CD14-positive monocyte (primary cell): ENCODE measurements around the gene DHRS3. TPM values are rescaled to one million over a fixed set of nuclear protein-coding genes. Genes with fewer than 3 reads are reported as not detected.

ENCODE experiments used
- DNase-seq, 3 donors: peaks; one replicate each; pipeline ENCODE4 v3.0.0-alpha.2; 2011 to 2022
- H2AFZ ChIP-seq: 2 replicates; pipeline ENCODE4 v1.6.0; 2012; ENCODE audit warnings: mild to moderate bottlenecking, low read depth, low read length, inconsistent platforms; ENCODE audit not compliant: insufficient read depth, poor library complexity, severe bottlenecking
- H3K27ac ChIP-seq, 2 donors: 1 replicate in 1 of 2; 2 replicates in 1 of 2; pipeline ENCODE4 v1.5.1; 2012 to 2013; ENCODE audit warnings: low read length in 2 of 2, control low read depth in 1 of 2, inconsistent platforms in 1 of 2, low read depth in 1 of 2, mild to moderate bottlenecking in 1 of 2
- H3K27me3 ChIP-seq, 2 donors: one replicate each; pipeline versions ENCODE4 v1.6.0 to v1.6.1; 2011 to 2013; ENCODE audit warnings: low read length in 2 of 2; ENCODE audit not compliant: control insufficient read depth in 2 of 2, insufficient read depth in 2 of 2
- H3K36me3 ChIP-seq, 2 donors: replicated peaks in 1 of 2; 1 replicate in 1 of 2; 2 replicates in 1 of 2; pipeline versions ENCODE4 v1.5.1 to v1.6.1; 2012 to 2013; ENCODE audit warnings: low read length in 2 of 2, control low read depth in 1 of 2, inconsistent platforms in 1 of 2, mild to moderate bottlenecking in 1 of 2; ENCODE audit not compliant: insufficient read depth in 2 of 2, control insufficient read depth in 1 of 2
- H3K4me1 ChIP-seq, 2 donors: 1 replicate in 1 of 2; 2 replicates in 1 of 2; pipeline versions ENCODE4 v1.5.1 to v1.6.1; 2012 to 2013; ENCODE audit warnings: low read length in 2 of 2, control low read depth in 1 of 2, inconsistent platforms in 1 of 2, mild to moderate bottlenecking in 1 of 2, moderate library complexity in 1 of 2; ENCODE audit not compliant: insufficient read depth in 2 of 2, control insufficient read depth in 1 of 2
- H3K4me2 ChIP-seq: replicated peaks from 2 replicates; pipeline ENCODE3; 2012; ENCODE audit warnings: low read length, moderate library complexity, mild to moderate bottlenecking; ENCODE audit not compliant: poor library complexity, severe bottlenecking; ENCODE audit errors: extremely low read depth
- H3K4me3 ChIP-seq, 3 experiments: fragments of 200-600 bp in 1 of 3; sonication (generic) in 1 of 3; replicated peaks in 1 of 3; 1 replicate in 2 of 3; 2 replicates in 1 of 3; pipeline ENCODE4 v1.5.1; 2011 to 2013; ENCODE audit warnings: low read length in 3 of 3, mild to moderate bottlenecking in 3 of 3, control low read depth in 2 of 3, low read depth in 2 of 3, inconsistent platforms in 1 of 3, moderate library complexity in 1 of 3
- H3K79me2 ChIP-seq: 2 replicates; pipeline ENCODE4 v1.6.0; 2012; ENCODE audit warnings: mild to moderate bottlenecking, control low read depth, inconsistent platforms, low read length, moderate library complexity; ENCODE audit not compliant: insufficient read depth
- H3K9ac ChIP-seq: 2 replicates; pipeline ENCODE4 v1.6.0; 2017; ENCODE audit warnings: low read length, mild to moderate bottlenecking; ENCODE audit not compliant: insufficient read depth, poor library complexity, severe bottlenecking
- H3K9me3 ChIP-seq, 2 donors: replicated peaks in 1 of 2; 1 replicate in 1 of 2; 2 replicates in 1 of 2; pipeline versions ENCODE4 v1.5.1 to v1.6.1; 2012 to 2013; ENCODE audit warnings: low read length in 2 of 2, control low read depth in 1 of 2; ENCODE audit not compliant: control insufficient read depth in 1 of 2, insufficient read depth in 1 of 2
- H4K20me1 ChIP-seq: 2 replicates; pipeline ENCODE4 v1.6.0; 2012; ENCODE audit warnings: mild to moderate bottlenecking, low read length, control low read depth, moderate library complexity; ENCODE audit not compliant: insufficient read depth
- H3K27ac Mint-ChIP-seq, 7 donors: one replicate each; pipeline ENCODE4 v1.8.0; 2020; ENCODE audit warnings: mild to moderate bottlenecking in 7 of 7, mixed read lengths in 7 of 7, moderate library complexity in 6 of 7, inconsistent platforms in 2 of 7
- H3K27me3 Mint-ChIP-seq, 3 donors: one replicate each; pipeline ENCODE4 v1.8.0; 2021 to 2022; ENCODE audit warnings: low read depth in 3 of 3, mild to moderate bottlenecking in 3 of 3, mixed read lengths in 3 of 3, moderate library complexity in 3 of 3, inconsistent platforms in 1 of 3
- H3K36me3 Mint-ChIP-seq, 2 donors: one replicate each; pipeline ENCODE4 v1.8.0; 2020; ENCODE audit warnings: mixed read lengths in 2 of 2, inconsistent platforms in 1 of 2, mild to moderate bottlenecking in 1 of 2
- H3K4me1 Mint-ChIP-seq: one replicate; pipeline ENCODE4 v1.8.0; 2020; ENCODE audit warnings: mild to moderate bottlenecking, mixed read lengths
- H3K4me3 Mint-ChIP-seq, 2 donors: one replicate each; pipeline ENCODE4 v1.8.0; 2020; ENCODE audit warnings: mild to moderate bottlenecking in 2 of 2, mixed read lengths in 2 of 2, moderate library complexity in 1 of 2
- H3K9me3 Mint-ChIP-seq, 7 donors: one replicate each; pipeline ENCODE4 v1.8.0; 2020 to 2022; ENCODE audit warnings: mixed read lengths in 7 of 7, mild to moderate bottlenecking in 6 of 7, moderate library complexity in 6 of 7, inconsistent platforms in 2 of 7
- WGBS: methylation state at CpG from one replicate; pipeline ENCODE4 v1.1.5; 2013; ENCODE audit warnings: missing lambda C conversion rate; ENCODE audit not compliant: insufficient coverage; 5-methylcytosine and 5-hydroxymethylcytosine counted together
- intact Hi-C, 2 donors: fragments of 100-400 bp; cut with micrococcal nuclease; formaldehyde crosslinking; loops; one replicate each; pipeline versions ENCODE4 v1.15.0 to v1.15.1; 2023
- polyA plus RNA-seq, 3 donors: library from polyadenylated mRNA; depleted of rRNA in 1 of 3; unstranded in 2 of 3; stranded (reverse) in 1 of 3; fragments of 300-500 nt in 2 of 3; fragments of >200 nt in 1 of 3; fragmentation: Illumina TruSeq in 2 of 3; gene quantifications; 1 replicate in 2 of 3; 2 replicates in 1 of 3; pipeline ENCODE4 v1.2.3, GENCODE V29; 2012 to 2021
- TF ChIP-seq, protein P1 (sequence below): fragments of 200-600 bp; IDR thresholded peaks from one replicate; pipeline ENCODE4 v1.8.0; 2022; ENCODE audit warnings: antibody characterized with exemption, mild to moderate bottlenecking

DHRS3 gene
- polyA plus RNA-seq, 3 donors = 0.23 to 0.59 (median 0.29) TPM

GRCh38 chr1:12618661-12618964 lies 603 bp upstream of the DHRS3 start:
- H4K20me1 ChIP-seq = no peaks in the 10 kb centered on the region
- peak overlapping the region in 6 of 7 donors; percentile 32 to 88 (median 80) for H3K27ac Mint-ChIP-seq
- no peaks in the 10 kb centered on the region for H3K36me3 ChIP-seq
- H3K27ac ChIP-seq = peak overlapping the region in 1 of 2 donors; percentile 25
- peaks cover 59% of the 10 kb centered on the region for H3K4me1 Mint-ChIP-seq
- WGBS = 0% methylated on average over 3 of the region's 6 CpGs
- peaks cover 67 to 70% of the 10 kb centered on the region in 2 donors for H3K4me1 ChIP-seq
- peak overlapping the region; percentile 96 to 98 for H3K4me3 Mint-ChIP-seq
- intact Hi-C loops = loop anchor here (2.0 kb wide), 2 partner anchors 14 to 108 kb away; no protein-coding TSS in a partner anchor
- H2AFZ ChIP-seq = peak overlapping the region; percentile 40
- H3K9me3 Mint-ChIP-seq = peaks cover 0 to 10% (median 5%) of the 10 kb centered on the region in 7 donors
- H3K27me3 ChIP-seq = peaks cover 0 to 36% of the 10 kb centered on the region in 2 donors
- H3K4me3 ChIP-seq = peak overlapping the region; percentile 47 to 81 (median 52)
- TF ChIP-seq, protein P1, sequence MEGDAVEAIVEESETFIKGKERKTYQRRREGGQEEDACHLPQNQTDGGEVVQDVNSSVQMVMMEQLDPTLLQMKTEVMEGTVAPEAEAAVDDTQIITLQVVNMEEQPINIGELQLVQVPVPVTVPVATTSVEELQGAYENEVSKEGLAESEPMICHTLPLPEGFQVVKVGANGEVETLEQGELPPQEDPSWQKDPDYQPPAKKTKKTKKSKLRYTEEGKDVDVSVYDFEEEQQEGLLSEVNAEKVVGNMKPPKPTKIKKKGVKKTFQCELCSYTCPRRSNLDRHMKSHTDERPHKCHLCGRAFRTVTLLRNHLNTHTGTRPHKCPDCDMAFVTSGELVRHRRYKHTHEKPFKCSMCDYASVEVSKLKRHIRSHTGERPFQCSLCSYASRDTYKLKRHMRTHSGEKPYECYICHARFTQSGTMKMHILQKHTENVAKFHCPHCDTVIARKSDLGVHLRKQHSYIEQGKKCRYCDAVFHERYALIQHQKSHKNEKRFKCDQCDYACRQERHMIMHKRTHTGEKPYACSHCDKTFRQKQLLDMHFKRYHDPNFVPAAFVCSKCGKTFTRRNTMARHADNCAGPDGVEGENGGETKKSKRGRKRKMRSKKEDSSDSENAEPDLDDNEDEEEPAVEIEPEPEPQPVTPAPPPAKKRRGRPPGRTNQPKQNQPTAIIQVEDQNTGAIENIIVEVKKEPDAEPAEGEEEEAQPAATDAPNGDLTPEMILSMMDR = no peak
- H3K9ac ChIP-seq = peak overlapping the region; percentile 54
- H3K36me3 Mint-ChIP-seq = peaks cover 7 to 17% of the 10 kb centered on the region in 2 donors
- peak overlapping the region; percentile 91 for H3K4me2 ChIP-seq
- no peak for DNase-seq
- no peaks in the 10 kb centered on the region for H3K9me3 ChIP-seq
- H3K79me2 ChIP-seq = peaks cover 5% of the 10 kb centered on the region
- H3K27me3 Mint-ChIP-seq = peaks cover 34 to 46% (median 45%) of the 10 kb centered on the region in 3 donors

GRCh38 chr1:12617511-12617900 lies 504 bp downstream of the DHRS3 start:
- Histone ChIP-seq H3K4me2 (peak overlapping the region; percentile 91), H3K4me3 (peak overlapping the region; percentile 47 to 81 (median 52)), H3K4me1 (peaks cover 67 to 70% of the 10 kb centered on the region in 2 donors), H3K9ac (peak overlapping the region; percentile 62), H4K20me1 (no peaks in the 10 kb centered on the region), H3K79me2 (peaks cover 9% of the 10 kb centered on the region), H3K27ac (no peak overlapping the region), H2AFZ (no peak overlapping the region), H3K36me3 (no peaks in the 10 kb centered on the region), H3K27me3 (peaks cover 0 to 36% of the 10 kb centered on the region in 2 donors), H3K9me3 (no peaks in the 10 kb centered on the region)
- no peak for DNase-seq
- TF ChIP-seq, protein P1 = no peak
- intact Hi-C loops = loop anchor here in 1 of 2 donors (2.0 kb wide), 1 partner anchor 21 kb away; no protein-coding TSS in a partner anchor
- H3K27me3 Mint-ChIP-seq = peaks cover 35 to 46% (median 43%) of the 10 kb centered on the region in 3 donors
- 0% methylated on average over 3 of the region's 13 CpGs for WGBS
- H3K4me1 Mint-ChIP-seq = peaks cover 59% of the 10 kb centered on the region
- peaks cover 0 to 10% (median 5%) of the 10 kb centered on the region in 7 donors for H3K9me3 Mint-ChIP-seq
- peak overlapping the region; percentile 96 to 98 for H3K4me3 Mint-ChIP-seq
- peak overlapping the region in 5 of 7 donors; percentile 31 to 88 (median 84) for H3K27ac Mint-ChIP-seq
- H3K36me3 Mint-ChIP-seq = peaks cover 7 to 20% of the 10 kb centered on the region in 2 donors
